Tibial nerve (tissue), 4 donors: ENCODE data around the gene RFC2. TPM values are rescaled to one million over a fixed set of nuclear protein-coding genes. Genes with fewer than 3 reads are reported as not detected.

Source experiments
- DNase-seq, 2 donors: peaks; one replicate each; pipeline ENCODE4 v3.0.0-alpha.2; 2019; ENCODE audit warnings: low spot score in 2 of 2
- H3K27ac ChIP-seq, 4 donors: fragments of 200-600 bp; sonication (generic) in 3 of 4; one replicate each; pipeline ENCODE4 v1.5.1; 2017 to 2019; ENCODE audit warnings: mild to moderate bottlenecking in 1 of 4
- H3K27me3 ChIP-seq, 2 donors: fragments of 200-600 bp; sonication (generic) in 1 of 2; one replicate each; pipeline versions ENCODE4 v1.5.1 to v1.6.0; 2017 to 2019
- H3K36me3 ChIP-seq, 3 donors: fragments of 200-600 bp; sonication (generic); one replicate each; pipeline ENCODE4 v1.5.1; 2018 to 2019
- H3K4me1 ChIP-seq, 4 donors: fragments of 200-600 bp; sonication (generic) in 3 of 4; one replicate each; pipeline ENCODE4 v1.5.1; 2017 to 2019
- H3K4me3 ChIP-seq, 4 donors: fragments of 200-600 bp; sonication (generic) in 3 of 4; one replicate each; pipeline ENCODE4 v1.5.1; 2017 to 2019; ENCODE audit warnings: mild to moderate bottlenecking in 1 of 4, moderate library complexity in 1 of 4
- H3K9me3 ChIP-seq, 4 donors: fragments of 200-600 bp; sonication (generic) in 3 of 4; one replicate each; pipeline ENCODE4 v1.5.1; 2017 to 2019
- CTCF ChIP-seq, 5 experiments: fragments of 200-600 bp in 3 of 5; fragments of 450-650 bp in 2 of 5; sonication (generic) in 3 of 5; IDR thresholded peaks; one replicate each; pipeline ENCODE4 v1.5.1; 2016 to 2019; ENCODE audit warnings: antibody characterized with exemption in 5 of 5, mild to moderate bottlenecking in 3 of 5, moderate library complexity in 2 of 5
- EP300 ChIP-seq, 2 donors: sonication (generic); formaldehyde crosslinking; IDR thresholded peaks; one replicate each; pipeline ENCODE4 v1.6.1; 2017; ENCODE audit warnings: antibody characterized with exemption in 2 of 2, mild to moderate bottlenecking in 1 of 2
- POLR2A ChIP-seq, 2 donors: fragments of 450-650 bp; IDR thresholded peaks; one replicate each; pipeline ENCODE4 v1.6.1; 2017; ENCODE audit warnings: antibody characterized with exemption in 2 of 2, mild to moderate bottlenecking in 2 of 2, moderate library complexity in 2 of 2
- WGBS, 2 donors: methylation state at CpG; one replicate each; pipeline ENCODE4 v1.1.5; 2018; 5-methylcytosine and 5-hydroxymethylcytosine counted together
- total RNA-seq, 4 donors: library from RNA; depleted of rRNA; stranded (reverse); fragments of >200 nt; gene quantifications; one replicate each; pipeline ENCODE4 v1.1.0, GENCODE V29; 2016

The RFC2 gene
- total RNA-seq, 4 donors from 2014 or later = 8.4 to 25.1 (median 14.1) TPM

- Histone ChIP-seq H3K9me3 (no peaks in the 10 kb centered on the region), H3K4me3 (no peak overlapping the region), H3K36me3 (peaks cover 0 to 6% (median 0%) of the 10 kb centered on the region in 3 donors), H3K27me3 (no peaks in the 10 kb centered on the region), H3K4me1 (peaks cover 0 to 30% (median 10%) of the 10 kb centered on the region in 4 donors), H3K27ac (no peak overlapping the region)
- no peak for TF ChIP-seq CTCF (IDR thresholded peaks at IDR 0.05)
- TF ChIP-seq EP300 (IDR thresholded peaks at IDR 0.05) = no peak
- TF ChIP-seq POLR2A (IDR thresholded peaks at IDR 0.05) = no peak
- no peak for DNase-seq
- 91 to 94% methylated on average over 15 of the region's 15 CpGs for WGBS, 2 donors
Observed at GRCh38 chr7:74297516-74298233, 43.5 kb upstream of the RFC2 start.

- H3K4me1 ChIP-seq = peaks cover 0 to 50% (median 25%) of the 10 kb centered on the region in 4 donors
- no peak overlapping the region for H3K4me3 ChIP-seq
- no peaks in the 10 kb centered on the region for H3K9me3 ChIP-seq
- no peaks in the 10 kb centered on the region for H3K27me3 ChIP-seq
- H3K36me3 ChIP-seq = peaks cover 0 to 6% (median 0%) of the 10 kb centered on the region in 3 donors
- DNase-seq = no peak
- 42 to 50% methylated on average over 17 of the region's 17 CpGs for WGBS, 2 donors
- TF ChIP-seq POLR2A (IDR thresholded peaks at IDR 0.05) = no peak
- TF ChIP-seq EP300 (IDR thresholded peaks at IDR 0.05) = no peak
- no peak for TF ChIP-seq CTCF (IDR thresholded peaks at IDR 0.05)
- H3K27ac ChIP-seq = peak overlapping the region in 1 of 4 donors; percentile 50
Observed at GRCh38 chr7:74294191-74294998, 40.2 kb upstream of the RFC2 start.

- no peak overlapping the region for H3K4me3 ChIP-seq
- no peak for TF ChIP-seq CTCF (IDR thresholded peaks at IDR 0.05)
- TF ChIP-seq POLR2A (IDR thresholded peaks at IDR 0.05) = no peak
- TF ChIP-seq EP300 (IDR thresholded peaks at IDR 0.05) = no peak
- peak overlapping the region in 2 of 4 donors; percentile 1 to 5 for H3K27ac ChIP-seq
- peaks cover 0 to 6% (median 0%) of the 10 kb centered on the region in 3 donors for H3K36me3 ChIP-seq
- 65 to 74% methylated on average over 4 of the region's 4 CpGs for WGBS, 2 donors
- H3K27me3 ChIP-seq = no peaks in the 10 kb centered on the region
- H3K9me3 ChIP-seq = no peaks in the 10 kb centered on the region
- no peak for DNase-seq
- peaks cover 0 to 50% (median 30%) of the 10 kb centered on the region in 4 donors for H3K4me1 ChIP-seq
Observed at GRCh38 chr7:74293577-74293908, 39.3 kb upstream of the RFC2 start.

- H3K36me3 ChIP-seq = peaks cover 0 to 6% (median 0%) of the 10 kb centered on the region in 3 donors
- no peak for DNase-seq
- H3K4me1 ChIP-seq = peaks cover 0 to 53% (median 36%) of the 10 kb centered on the region in 4 donors
- H3K9me3 ChIP-seq = no peaks in the 10 kb centered on the region
- H3K27ac ChIP-seq = peak overlapping the region in 1 of 4 donors; percentile 30
- peak overlapping the region in 1 of 4 donors; percentile 5 for H3K4me3 ChIP-seq
- 77 to 79% methylated on average over 18 of the region's 18 CpGs for WGBS, 2 donors
- H3K27me3 ChIP-seq = no peaks in the 10 kb centered on the region
- no peak for TF ChIP-seq CTCF (IDR thresholded peaks at IDR 0.05)
- no peak for TF ChIP-seq POLR2A (IDR thresholded peaks at IDR 0.05)
- no peak for TF ChIP-seq EP300 (IDR thresholded peaks at IDR 0.05)
Observed at GRCh38 chr7:74292757-74293576, 38.8 kb upstream of the RFC2 start.
